HEK293 (cell line): ENCODE results near the gene PMEL.

Source experiments
- CTCF ChIP-seq: fragments of 450-650 bp; formaldehyde crosslinking; IDR thresholded peaks from 2 replicates; pipeline ENCODE4 v1.5.1; 2016; ENCODE audit warnings: missing biosample characterization, missing genetic modification characterization
- KLF1 ChIP-seq: fragments of 450-650 bp; formaldehyde crosslinking; IDR thresholded peaks from 2 replicates; pipeline ENCODE4 v1.5.1; 2016; ENCODE audit warnings: missing biosample characterization, missing genetic modification characterization
- RBAK ChIP-seq: fragments of 450-650 bp; formaldehyde crosslinking; IDR thresholded peaks from 2 replicates; pipeline ENCODE4 v1.5.1; 2016; ENCODE audit warnings: missing biosample characterization, missing genetic modification characterization
- SCRT1 ChIP-seq: fragments of 450-650 bp; formaldehyde crosslinking; IDR thresholded peaks from 2 replicates; pipeline ENCODE4 v1.5.1; 2016; ENCODE audit warnings: missing biosample characterization, missing genetic modification characterization, borderline replicate concordance
- SETDB1 ChIP-seq: IDR thresholded peaks from one replicate; pipeline ENCODE4 v1.6.1; 2017; ENCODE audit warnings: mild to moderate bottlenecking, low read length, moderate library complexity, mixed read lengths; ENCODE audit not compliant: insufficient read length
- SP7 ChIP-seq: fragments of 450-650 bp; formaldehyde crosslinking; IDR thresholded peaks from 2 replicates; pipeline ENCODE4 v1.5.1; 2016; ENCODE audit warnings: missing biosample characterization, missing genetic modification characterization
- ZBTB1 ChIP-seq: fragments of 450-650 bp; formaldehyde crosslinking; IDR thresholded peaks from 2 replicates; pipeline ENCODE4 v1.5.1; 2016; ENCODE audit warnings: missing biosample characterization, missing genetic modification characterization
- ZBTB7A ChIP-seq: fragments of 450-650 bp; formaldehyde crosslinking; IDR thresholded peaks from 2 replicates; pipeline ENCODE4 v1.5.1; 2016; ENCODE audit warnings: low read depth, missing biosample characterization, missing genetic modification characterization
- ZFP69B ChIP-seq: fragments of 450-650 bp; formaldehyde crosslinking; IDR thresholded peaks from 2 replicates; pipeline ENCODE4 v1.5.1; 2016; ENCODE audit warnings: missing biosample characterization, missing genetic modification characterization
- ZNF157 ChIP-seq: fragments of 450-650 bp; formaldehyde crosslinking; IDR thresholded peaks from 2 replicates; pipeline ENCODE4 v1.5.1; 2016; ENCODE audit warnings: missing biosample characterization, missing genetic modification characterization
- ZNF211 ChIP-seq: fragments of 450-650 bp; formaldehyde crosslinking; IDR thresholded peaks from 2 replicates; pipeline ENCODE4 v1.5.1; 2016; ENCODE audit warnings: low read depth, missing biosample characterization, missing genetic modification characterization
- ZNF23 ChIP-seq: fragments of 450-650 bp; formaldehyde crosslinking; IDR thresholded peaks from 2 replicates; pipeline ENCODE4 v1.5.1; 2016; ENCODE audit warnings: missing biosample characterization, missing genetic modification characterization, borderline replicate concordance
- ZNF248 ChIP-seq: fragments of 450-650 bp; formaldehyde crosslinking; IDR thresholded peaks from 2 replicates; pipeline ENCODE4 v1.5.1; 2017; ENCODE audit warnings: missing biosample characterization, missing genetic modification characterization
- ZNF350 ChIP-seq: fragments of 450-650 bp; formaldehyde crosslinking; IDR thresholded peaks from 2 replicates; pipeline ENCODE4 v1.5.0; 2017; ENCODE audit warnings: missing biosample characterization, mild to moderate bottlenecking, missing genetic modification characterization
- ZNF404 ChIP-seq: fragments of 450-650 bp; formaldehyde crosslinking; IDR thresholded peaks from 2 replicates; pipeline ENCODE4 v1.5.1; 2017; ENCODE audit warnings: missing biosample characterization, missing genetic modification characterization
- ZNF514 ChIP-seq: fragments of 450-650 bp; formaldehyde crosslinking; IDR thresholded peaks from 2 replicates; pipeline ENCODE4 v1.5.1; 2016; ENCODE audit warnings: missing biosample characterization, missing genetic modification characterization
- ZNF530 ChIP-seq: fragments of 450-650 bp; formaldehyde crosslinking; IDR thresholded peaks from 2 replicates; pipeline ENCODE4 v1.5.1; 2016; ENCODE audit warnings: low read depth, missing biosample characterization, missing genetic modification characterization
- ZNF600 ChIP-seq: fragments of 450-650 bp; formaldehyde crosslinking; IDR thresholded peaks from 2 replicates; pipeline ENCODE4 v1.5.1; 2016; ENCODE audit warnings: missing biosample characterization, missing genetic modification characterization
- ZNF654 ChIP-seq: fragments of 450-650 bp; formaldehyde crosslinking; IDR thresholded peaks from 2 replicates; pipeline ENCODE4 v1.5.1; 2016; ENCODE audit warnings: low read depth, missing biosample characterization, missing genetic modification characterization
- ZNF660 ChIP-seq: fragments of 450-650 bp; IDR thresholded peaks from 2 replicates; pipeline ENCODE4 v1.5.1; 2018; ENCODE audit warnings: missing biosample characterization, mild to moderate bottlenecking, missing genetic modification characterization
- ZNF664 ChIP-seq: fragments of 450-650 bp; formaldehyde crosslinking; IDR thresholded peaks from 2 replicates; pipeline ENCODE4 v1.5.1; 2016; ENCODE audit warnings: missing biosample characterization, missing genetic modification characterization
- ZNF785 ChIP-seq: fragments of 450-650 bp; formaldehyde crosslinking; IDR thresholded peaks from 2 replicates; pipeline ENCODE4 v1.5.1; 2016; ENCODE audit warnings: missing biosample characterization, missing genetic modification characterization
- ZNF791 ChIP-seq: fragments of 450-650 bp; formaldehyde crosslinking; IDR thresholded peaks from 2 replicates; pipeline ENCODE4 v1.5.1; 2016; ENCODE audit warnings: missing biosample characterization, missing genetic modification characterization
- ZNF792 ChIP-seq: fragments of 450-650 bp; formaldehyde crosslinking; IDR thresholded peaks from 2 replicates; pipeline ENCODE4 v1.5.1; 2016; ENCODE audit warnings: missing biosample characterization, missing genetic modification characterization
- TF ChIP-seq, protein P1 (sequence below): fragments of 450-650 bp; formaldehyde crosslinking; IDR thresholded peaks from 2 replicates; pipeline ENCODE4 v1.5.1; 2016; ENCODE audit warnings: missing biosample characterization, missing genetic modification characterization
- TF ChIP-seq, protein P2 (sequence below): fragments of 450-650 bp; formaldehyde crosslinking; IDR thresholded peaks from 2 replicates; pipeline ENCODE4 v1.5.1; 2016; ENCODE audit warnings: missing biosample characterization, missing genetic modification characterization
- TF ChIP-seq, protein P3 (sequence below): fragments of 450-650 bp; formaldehyde crosslinking; optimal IDR thresholded peaks from 2 replicates; pipeline ENCODE3; 2016; ENCODE audit warnings: missing biosample characterization, mild to moderate bottlenecking, missing genetic modification characterization
- TF ChIP-seq, protein P4 (sequence below): fragments of 450-650 bp; formaldehyde crosslinking; IDR thresholded peaks from 2 replicates; pipeline ENCODE4 v1.5.1; 2016; ENCODE audit warnings: missing biosample characterization, missing genetic modification characterization
- TF ChIP-seq, protein P5 (sequence below): fragments of 450-650 bp; formaldehyde crosslinking; IDR thresholded peaks from 2 replicates; pipeline ENCODE4 v1.5.1; 2016; ENCODE audit warnings: missing biosample characterization, missing genetic modification characterization

PMEL gene

GRCh38 chr12:55927588-55928502 is 38.0 kb downstream of the PMEL start, which contains the start of gene PYM1 (continued):
- TF ChIP-seq, protein P1, sequence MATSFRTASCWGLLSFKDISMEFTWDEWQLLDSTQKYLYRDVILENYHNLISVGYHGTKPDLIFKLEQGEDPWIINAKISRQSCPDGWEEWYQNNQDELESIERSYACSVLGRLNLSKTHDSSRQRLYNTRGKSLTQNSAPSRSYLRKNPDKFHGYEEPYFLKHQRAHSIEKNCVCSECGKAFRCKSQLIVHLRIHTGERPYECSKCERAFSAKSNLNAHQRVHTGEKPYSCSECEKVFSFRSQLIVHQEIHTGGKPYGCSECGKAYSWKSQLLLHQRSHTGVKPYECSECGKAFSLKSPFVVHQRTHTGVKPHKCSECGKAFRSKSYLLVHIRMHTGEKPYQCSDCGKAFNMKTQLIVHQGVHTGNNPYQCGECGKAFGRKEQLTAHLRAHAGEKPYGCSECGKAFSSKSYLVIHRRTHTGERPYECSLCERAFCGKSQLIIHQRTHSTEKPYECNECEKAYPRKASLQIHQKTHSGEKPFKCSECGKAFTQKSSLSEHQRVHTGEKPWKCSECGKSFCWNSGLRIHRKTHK (tag by site-specific recombination): no peak
- TF ChIP-seq, protein P2, sequence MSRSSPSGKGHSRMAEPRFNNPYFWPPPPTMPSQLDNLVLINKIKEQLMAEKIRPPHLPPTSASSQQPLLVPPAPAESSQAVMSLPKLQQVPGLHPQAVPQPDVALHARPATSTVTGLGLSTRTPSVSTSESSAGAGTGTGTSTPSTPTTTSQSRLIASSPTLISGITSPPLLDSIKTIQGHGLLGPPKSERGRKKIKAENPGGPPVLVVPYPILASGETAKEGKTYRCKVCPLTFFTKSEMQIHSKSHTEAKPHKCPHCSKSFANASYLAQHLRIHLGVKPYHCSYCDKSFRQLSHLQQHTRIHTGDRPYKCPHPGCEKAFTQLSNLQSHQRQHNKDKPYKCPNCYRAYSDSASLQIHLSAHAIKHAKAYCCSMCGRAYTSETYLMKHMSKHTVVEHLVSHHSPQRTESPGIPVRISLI (tag by site-specific recombination): no peak
- TF ChIP-seq, protein P3, sequence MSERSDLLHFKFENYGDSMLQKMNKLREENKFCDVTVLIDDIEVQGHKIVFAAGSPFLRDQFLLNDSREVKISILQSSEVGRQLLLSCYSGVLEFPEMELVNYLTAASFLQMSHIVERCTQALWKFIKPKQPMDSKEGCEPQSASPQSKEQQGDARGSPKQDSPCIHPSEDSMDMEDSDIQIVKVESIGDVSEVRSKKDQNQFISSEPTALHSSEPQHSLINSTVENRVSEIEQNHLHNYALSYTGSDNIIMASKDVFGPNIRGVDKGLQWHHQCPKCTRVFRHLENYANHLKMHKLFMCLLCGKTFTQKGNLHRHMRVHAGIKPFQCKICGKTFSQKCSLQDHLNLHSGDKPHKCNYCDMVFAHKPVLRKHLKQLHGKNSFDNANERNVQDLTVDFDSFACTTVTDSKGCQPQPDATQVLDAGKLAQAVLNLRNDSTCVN (tag by site-specific recombination): no peak
- no peak for TF ChIP-seq ZNF404 (tag by site-specific recombination)
- 0 out of 2 replicates have a peak, but pooled peaks have one; percentile 31 for TF ChIP-seq ZNF792 (tag by site-specific recombination)
- TF ChIP-seq ZNF530: no peak
- TF ChIP-seq ZBTB7A (tag by site-specific recombination): no peak; the same call in 1 of the 2 replicates
- 0 out of 2 replicates have a peak, but pooled peaks have one; percentile 9 for TF ChIP-seq SP7 (tag by site-specific recombination)
- TF ChIP-seq SCRT1: 0 out of 2 replicates have a peak, but pooled peaks have one; percentile 51
- TF ChIP-seq ZNF660: peak; percentile 32; the same call in 1 of the 2 replicates
- peak; percentile 57; the same call in 1 of the 2 replicates for TF ChIP-seq ZNF600 (tag by site-specific recombination)
- TF ChIP-seq ZNF157: no peak
- peak; percentile 54; the same call in 1 of the 2 replicates for TF ChIP-seq CTCF
- TF ChIP-seq, protein P4, sequence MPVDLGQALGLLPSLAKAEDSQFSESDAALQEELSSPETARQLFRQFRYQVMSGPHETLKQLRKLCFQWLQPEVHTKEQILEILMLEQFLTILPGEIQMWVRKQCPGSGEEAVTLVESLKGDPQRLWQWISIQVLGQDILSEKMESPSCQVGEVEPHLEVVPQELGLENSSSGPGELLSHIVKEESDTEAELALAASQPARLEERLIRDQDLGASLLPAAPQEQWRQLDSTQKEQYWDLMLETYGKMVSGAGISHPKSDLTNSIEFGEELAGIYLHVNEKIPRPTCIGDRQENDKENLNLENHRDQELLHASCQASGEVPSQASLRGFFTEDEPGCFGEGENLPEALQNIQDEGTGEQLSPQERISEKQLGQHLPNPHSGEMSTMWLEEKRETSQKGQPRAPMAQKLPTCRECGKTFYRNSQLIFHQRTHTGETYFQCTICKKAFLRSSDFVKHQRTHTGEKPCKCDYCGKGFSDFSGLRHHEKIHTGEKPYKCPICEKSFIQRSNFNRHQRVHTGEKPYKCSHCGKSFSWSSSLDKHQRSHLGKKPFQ: no peak
- TF ChIP-seq ZNF248 (tag by site-specific recombination): no peak
- TF ChIP-seq ZNF791 (tag by site-specific recombination): no peak
- no peak for TF ChIP-seq ZNF350
- no peak for TF ChIP-seq ZBTB1 (tag by site-specific recombination)
- TF ChIP-seq ZNF514 (tag by site-specific recombination): no peak
- TF ChIP-seq ZNF654: no peak
- TF ChIP-seq ZNF23 (tag by site-specific recombination): no peak
- no peak for TF ChIP-seq SETDB1
- TF ChIP-seq RBAK (tag by site-specific recombination): no peak
- TF ChIP-seq ZNF211 (tag by site-specific recombination): no peak
- TF ChIP-seq ZNF785: no peak
- no peak; the same call in 1 of the 2 replicates for TF ChIP-seq ZFP69B (tag by site-specific recombination)
- no peak for TF ChIP-seq ZNF664
- TF ChIP-seq KLF1 (tag by site-specific recombination): peak; percentile 35
- TF ChIP-seq, protein P5, sequence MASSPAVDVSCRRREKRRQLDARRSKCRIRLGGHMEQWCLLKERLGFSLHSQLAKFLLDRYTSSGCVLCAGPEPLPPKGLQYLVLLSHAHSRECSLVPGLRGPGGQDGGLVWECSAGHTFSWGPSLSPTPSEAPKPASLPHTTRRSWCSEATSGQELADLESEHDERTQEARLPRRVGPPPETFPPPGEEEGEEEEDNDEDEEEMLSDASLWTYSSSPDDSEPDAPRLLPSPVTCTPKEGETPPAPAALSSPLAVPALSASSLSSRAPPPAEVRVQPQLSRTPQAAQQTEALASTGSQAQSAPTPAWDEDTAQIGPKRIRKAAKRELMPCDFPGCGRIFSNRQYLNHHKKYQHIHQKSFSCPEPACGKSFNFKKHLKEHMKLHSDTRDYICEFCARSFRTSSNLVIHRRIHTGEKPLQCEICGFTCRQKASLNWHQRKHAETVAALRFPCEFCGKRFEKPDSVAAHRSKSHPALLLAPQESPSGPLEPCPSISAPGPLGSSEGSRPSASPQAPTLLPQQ (tag by site-specific recombination): 0 out of 2 replicates have a peak, but pooled peaks have one; percentile 19
